ENCODE data around the gene RCN1.
"Not testable (repeated sequence)": the region's sequence is repeated elsewhere in the genome, so short reads cannot be mapped to it uniquely, and the experiment has no call there.

The RCN1 gene

GRCh38 chr11:32059686-32060462 lies 31.0 kb upstream of the RCN1 start:
- no peak for DNase-seq (ENCODE audit: extremely low spot score)
- ChIA-PET POLR2A (no interaction called here), CTCF (no interaction called here)

GRCh38 chr11:32062540-32062939 lies 28.3 kb upstream of the RCN1 start:
- ChIA-PET POLR2A (no interaction called here), CTCF (interaction anchor here (1.4 kb wide), 1 partner anchor 10 kb away, joined by 4 read pairs; no protein-coding TSS in a partner anchor)
- no peak for TF ChIP-seq FOXA1 (IDR thresholded peaks at IDR 0.05)
- TF ChIP-seq FOXM1 (IDR thresholded peaks at IDR 0.05; ENCODE audit: borderline replicate concordance) = no peak
- no peak for TF ChIP-seq CTBP1 (IDR thresholded peaks at IDR 0.05; ENCODE audit: borderline replicate concordance)
- TF ChIP-seq ELF4 (IDR thresholded peaks at IDR 0.05) = no peak
- no peak for TF ChIP-seq ZNF384 (IDR thresholded peaks at IDR 0.05)
- TF ChIP-seq HDGF (IDR thresholded peaks at IDR 0.05; ENCODE audit: borderline replicate concordance) = no peak
- no peak for TF ChIP-seq PKNOX1 (IDR thresholded peaks at IDR 0.05)
- no peak for TF ChIP-seq ARNT (IDR thresholded peaks at IDR 0.05)
- TF ChIP-seq SP1 (IDR thresholded peaks at IDR 0.05) = no peak
- TF ChIP-seq TARDBP (IDR thresholded peaks at IDR 0.05) = no peak
- TF ChIP-seq LEF1 (IDR thresholded peaks at IDR 0.05; ENCODE audit: borderline replicate concordance) = no peak
- TF ChIP-seq FOXK2 (IDR thresholded peaks at IDR 0.05) = no peak
- TF ChIP-seq NFRKB (IDR thresholded peaks at IDR 0.05) = no peak
- DNase-seq (ENCODE audit: extremely low spot score) = no peak

More at GRCh38 chr11:32059686-32060462, 31.0 kb upstream of the RCN1 start:
- no peak for TF ChIP-seq FOXK2 (IDR thresholded peaks at IDR 0.05)
- TF ChIP-seq HDGF (IDR thresholded peaks at IDR 0.05; ENCODE audit: borderline replicate concordance) = no peak

- DNase-seq (ENCODE audit: extremely low spot score); POLR2A ChIA-PET: not testable (repeated sequence)
- CTCF ChIA-PET = interaction anchor here (1.4 kb wide), 1 partner anchor 10 kb away, joined by 4 read pairs; no protein-coding TSS in a partner anchor
Observed at GRCh38 chr11:32063031-32063430, 27.8 kb upstream of the RCN1 start.

- TF ChIP-seq PKNOX1 (IDR thresholded peaks at IDR 0.05) (no peak), FOXK2 (IDR thresholded peaks at IDR 0.05) (no peak), TARDBP (IDR thresholded peaks at IDR 0.05) (no peak), FOXM1 (IDR thresholded peaks at IDR 0.05; ENCODE audit: borderline replicate concordance) (no peak), FOXA1 (IDR thresholded peaks at IDR 0.05) (no peak), SP1 (IDR thresholded peaks at IDR 0.05) (no peak), LEF1 (IDR thresholded peaks at IDR 0.05; ENCODE audit: borderline replicate concordance) (no peak), SUZ12 (IDR thresholded peaks at IDR 0.05) (no peak), ELF4 (IDR thresholded peaks at IDR 0.05) (no peak), BHLHE40 (IDR thresholded peaks at IDR 0.05; ENCODE audit: borderline replicate concordance) (no peak), CTBP1 (IDR thresholded peaks at IDR 0.05; ENCODE audit: borderline replicate concordance) (no peak), L3MBTL2 (conservative IDR thresholded peaks at IDR 0.05) (no peak), NFRKB (IDR thresholded peaks at IDR 0.05) (no peak), ARNT (IDR thresholded peaks at IDR 0.05) (no peak), ZNF384 (IDR thresholded peaks at IDR 0.05) (no peak)
- DNase-seq (ENCODE audit: extremely low spot score) = no peak
- ChIA-PET CTCF (no interaction called here), POLR2A (interaction anchor here (1.1 kb wide), 1 partner anchor 25 kb away, joined by 3 read pairs; the partner anchor contains the start of gene RCN1)
Observed at GRCh38 chr11:32065865-32066629, 24.8 kb upstream of the RCN1 start.

GRCh38 chr11:32068134-32068870 lies 22.6 kb upstream of the RCN1 start:
- TF ChIP-seq BHLHE40 (IDR thresholded peaks at IDR 0.05; ENCODE audit: borderline replicate concordance) (no peak), NFRKB (IDR thresholded peaks at IDR 0.05) (no peak), TARDBP (IDR thresholded peaks at IDR 0.05) (no peak), ZNF384 (IDR thresholded peaks at IDR 0.05) (no peak), L3MBTL2 (conservative IDR thresholded peaks at IDR 0.05) (no peak), SP1 (IDR thresholded peaks at IDR 0.05) (no peak), HDGF (IDR thresholded peaks at IDR 0.05; ENCODE audit: borderline replicate concordance) (no peak), PKNOX1 (IDR thresholded peaks at IDR 0.05) (no peak), LEF1 (IDR thresholded peaks at IDR 0.05; ENCODE audit: borderline replicate concordance) (no peak), CTBP1 (IDR thresholded peaks at IDR 0.05; ENCODE audit: borderline replicate concordance) (no peak), ARNT (IDR thresholded peaks at IDR 0.05) (no peak), FOXM1 (IDR thresholded peaks at IDR 0.05; ENCODE audit: borderline replicate concordance) (no peak), ELF4 (IDR thresholded peaks at IDR 0.05) (no peak), FOXK2 (IDR thresholded peaks at IDR 0.05) (no peak), SUZ12 (IDR thresholded peaks at IDR 0.05) (no peak)
- ChIA-PET CTCF (interaction anchor here (1.1 kb wide), 1 partner anchor 16 kb away, joined by 3 read pairs; no protein-coding TSS in a partner anchor), POLR2A (interaction anchor here (2.0 kb wide), 1 partner anchor 23 kb away, joined by 7 read pairs; the partner anchor contains the start of gene RCN1)
- no peak for DNase-seq (ENCODE audit: extremely low spot score)

All from HEK293T (cell line).